Ovary (tissue), 3 donors: ENCODE measurements around the gene MRTO4.

ENCODE experiments used
- CTCF ChIP-seq, 3 donors: fragments of 450-650 bp in 2 of 3; fragments of 200-600 bp in 1 of 3; IDR thresholded peaks; one replicate each; pipeline versions ENCODE4 v1.5.1 to v1.8.0; 2016 to 2022; ENCODE audit warnings: antibody characterized with exemption in 3 of 3, mild to moderate bottlenecking in 1 of 3
- POLR2A ChIP-seq: fragments of 450-650 bp; IDR thresholded peaks from one replicate; pipeline ENCODE4 v1.6.1; 2017; ENCODE audit warnings: antibody characterized with exemption, mild to moderate bottlenecking, moderate library complexity
- donor health status: DM: no; HTN: no; CAD: no.

- TF ChIP-seq CTCF (IDR thresholded peaks at IDR 0.05) (no peak), POLR2A (no peak)
Measured at GRCh38 chr1:19205845-19206244, 45.8 kb upstream of the MRTO4 start.
